Lung (tissue), 12 donors: ENCODE data around the gene ABCA7. TPM values are rescaled to one million over a fixed set of nuclear protein-coding genes. Genes with fewer than 3 reads are reported as not detected.

Experiments
- ATAC-seq: fragments of 200-7000 bp; cut with Tn5 transposase; one replicate; pipeline ENCODE4 v1.9.1; 2020; ENCODE audit warnings: moderate number of reproducible peaks; ENCODE audit not compliant: insufficient read depth, low FRiP score
- DNase-seq, 3 donors: peaks; one replicate each; pipeline ENCODE4 v3.0.0-alpha.2; 2013 to 2017
- H3K27ac ChIP-seq, 2 donors: one replicate each; pipeline ENCODE4 v1.5.1; 2013; ENCODE audit warnings: mild to moderate bottlenecking in 2 of 2, moderate library complexity in 2 of 2, control low read depth in 1 of 2, inconsistent platforms in 1 of 2, low read depth in 1 of 2, low read length in 1 of 2
- H3K27me3 ChIP-seq, 3 donors: one replicate each; pipeline ENCODE4 v1.5.1; 2013; ENCODE audit warnings: low read length in 2 of 3; ENCODE audit not compliant: control insufficient read depth in 3 of 3, insufficient read depth in 3 of 3
- H3K36me3 ChIP-seq, 4 donors: one replicate each; pipeline ENCODE4 v1.5.1; 2013; ENCODE audit warnings: low read length in 4 of 4, mild to moderate bottlenecking in 1 of 4, moderate library complexity in 1 of 4; ENCODE audit not compliant: control insufficient read depth in 4 of 4, insufficient read depth in 4 of 4
- H3K4me1 ChIP-seq, 5 donors: one replicate each; pipeline ENCODE4 v1.5.1; 2013; ENCODE audit warnings: low read length in 5 of 5, mild to moderate bottlenecking in 2 of 5, moderate library complexity in 1 of 5; ENCODE audit not compliant: control insufficient read depth in 5 of 5, insufficient read depth in 5 of 5
- H3K4me3 ChIP-seq: one replicate; pipeline ENCODE4 v1.5.1; 2013; ENCODE audit warnings: mild to moderate bottlenecking, control low read depth, moderate library complexity
- H3K9ac ChIP-seq, 2 donors: one replicate each; pipeline ENCODE4 v1.5.1; 2013; ENCODE audit warnings: low read length in 2 of 2, control low read depth in 1 of 2; ENCODE audit not compliant: insufficient read depth in 1 of 2
- H3K9me3 ChIP-seq, 4 donors: one replicate each; pipeline ENCODE4 v1.5.1; 2013; ENCODE audit warnings: low read length in 3 of 4, mild to moderate bottlenecking in 1 of 4, moderate library complexity in 1 of 4; ENCODE audit not compliant: control insufficient read depth in 4 of 4, insufficient read depth in 3 of 4
- CTCF ChIP-seq: IDR thresholded peaks from 2 replicates; pipeline ENCODE4 v1.5.1; 2012; ENCODE audit warnings: mild to moderate bottlenecking; ENCODE audit errors: control extremely low read depth, extremely low read depth
- WGBS, 2 donors: extraction: QIAGEN DNeasy Blood & Tissue Kit; methylation state at CpG; one replicate each; pipeline ENCODE4 v1.1.7; 2013; 5-methylcytosine and 5-hydroxymethylcytosine counted together
- polyA plus RNA-seq, 2 donors: library from polyadenylated mRNA; stranded (reverse); fragments of 200-250 nt; gene quantifications; one replicate each; pipeline ENCODE4 v1.2.1, GENCODE V29; 2013
- total RNA-seq, 2 donors: library from RNA; depleted of rRNA in 1 of 2; stranded (reverse); fragments of >200 nt in 1 of 2; gene quantifications; one replicate each; pipeline ENCODE4 v1.2.1, GENCODE V29; 2014 to 2021
- donor health status: control.
- donor health status: control.
- donor health status: Bipolar disorder and iron deficiency.
- donor health status: healthy.
- donor health status: DM: yes; HTN: yes; CAD: no.

Gene ABCA7
- total and polyA plus RNA-seq, 4 donors = 20.1 to 54.4 (median 41.7) TPM

GRCh38 chr19:1026783-1027649 lies 12.9 kb upstream of the ABCA7 start:
- 0 to 2% methylated on average over 34 to 36 of the region's 36 CpGs for WGBS, 2 donors
- peak overlapping the region; percentile 91 to 99 for H3K27ac ChIP-seq
- DNase-seq (peak; percentile 58 to 68 (median 64)), ATAC-seq (no peak)
- TF ChIP-seq CTCF = no peak
- H3K4me1 ChIP-seq = peaks cover 0 to 14% (median 0%) of the 10 kb centered on the region in 5 donors
- H3K36me3 ChIP-seq = peaks cover 0 to 6% (median under 1%) of the 10 kb centered on the region in 4 donors
- peak overlapping the region; percentile 4 to 77 for H3K9ac ChIP-seq
- H3K9me3 ChIP-seq = no peaks in the 10 kb centered on the region
- peak overlapping the region; percentile 80 for H3K4me3 ChIP-seq
- no peaks in the 10 kb centered on the region for H3K27me3 ChIP-seq

DNA sequence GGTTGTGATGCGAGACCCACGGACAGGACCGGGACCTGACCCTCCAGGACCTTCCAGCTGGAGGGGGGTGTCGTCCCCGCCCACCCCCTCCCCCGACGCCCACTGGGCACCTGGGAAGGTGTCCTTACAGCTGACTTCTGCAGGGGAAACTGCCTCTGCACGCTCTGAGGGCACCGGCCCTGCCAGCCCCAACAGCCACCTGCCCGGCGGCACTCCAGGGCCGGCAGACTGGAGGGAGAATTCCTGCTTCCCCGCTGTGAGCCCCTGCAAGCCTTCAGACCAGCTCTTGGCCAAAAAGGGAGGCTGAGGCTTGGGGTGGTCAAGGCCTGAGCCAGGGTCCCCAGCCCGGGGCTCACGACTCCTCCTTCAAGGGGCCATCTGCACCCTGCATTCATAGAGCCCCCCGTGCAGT lies 12.3 kb upstream of the ABCA7 start:
- peak overlapping the region in 1 of 2 donors; percentile 32 for H3K9ac ChIP-seq
- WGBS, 2 donors = 5 to 9% methylated on average over 16 of the region's 16 CpGs
- no peaks in the 10 kb centered on the region for H3K9me3 ChIP-seq
- DNase-seq = peak in 1 of 3 donors; percentile 47
- H3K4me1 ChIP-seq = peaks cover 0 to 14% (median 0%) of the 10 kb centered on the region in 5 donors
- peaks cover 4 to 12% (median 6%) of the 10 kb centered on the region in 4 donors for H3K36me3 ChIP-seq
- peak overlapping the region; percentile 97 to 99 for H3K27ac ChIP-seq
- H3K4me3 ChIP-seq = peak overlapping the region; percentile 80
- H3K27me3 ChIP-seq = no peaks in the 10 kb centered on the region
- no peak for ATAC-seq
- TF ChIP-seq CTCF = no peak

DNA sequence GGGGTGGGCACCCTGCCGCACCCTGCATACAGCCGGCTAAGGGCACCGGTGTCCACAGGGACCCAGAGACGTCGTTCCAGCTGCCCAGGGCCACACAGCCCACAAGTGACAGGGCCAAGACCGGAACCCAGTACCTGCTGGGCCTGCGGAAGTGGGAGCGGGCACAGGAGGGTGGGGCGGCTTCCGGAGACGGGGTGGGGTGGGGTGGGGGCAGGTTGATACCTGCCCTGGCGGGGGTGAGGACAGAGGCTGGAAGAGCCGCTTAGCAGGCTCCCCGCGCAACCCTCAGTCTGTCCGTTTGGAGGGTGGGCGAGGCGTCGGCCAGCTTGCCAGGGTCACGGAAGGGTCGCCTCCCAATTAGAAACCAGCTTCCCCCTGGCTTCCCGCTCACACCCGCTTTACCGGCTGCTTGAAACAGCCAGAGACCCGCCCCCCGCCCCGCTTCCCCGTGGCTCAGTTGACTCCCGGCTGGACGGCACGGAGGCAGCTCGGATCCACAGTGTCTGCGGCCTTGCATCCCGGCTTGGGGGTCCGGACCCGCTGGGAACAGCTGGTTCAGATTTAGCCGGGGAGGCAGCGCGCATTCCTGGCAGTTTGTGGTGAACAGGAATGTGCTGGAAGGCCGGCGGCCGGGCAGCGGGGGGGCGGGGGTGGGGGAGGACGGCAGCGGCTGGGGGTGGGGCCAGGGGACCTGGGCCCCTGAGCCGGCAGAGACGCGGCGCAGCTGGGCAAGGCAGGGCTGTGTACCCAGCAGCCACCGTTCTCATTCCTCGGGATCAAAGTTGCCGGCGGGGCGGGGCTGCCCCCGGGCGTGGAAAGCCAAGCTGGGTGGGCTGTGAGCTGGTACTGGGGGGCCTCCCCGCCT lies 11.6 kb upstream of the ABCA7 start:
- H3K36me3 ChIP-seq = peaks cover 6 to 17% (median 8%) of the 10 kb centered on the region in 4 donors
- no peaks in the 10 kb centered on the region for H3K27me3 ChIP-seq
- no peak for TF ChIP-seq CTCF
- peak overlapping the region in 1 of 2 donors; percentile 42 for H3K9ac ChIP-seq
- H3K4me3 ChIP-seq = peak overlapping the region; percentile 80
- ATAC-seq (peak; percentile 56), DNase-seq (peak; percentile 95 to 96 (median 96))
- peaks cover 0 to 14% (median 0%) of the 10 kb centered on the region in 5 donors for H3K4me1 ChIP-seq
- H3K27ac ChIP-seq = peak overlapping the region; percentile 73 to 97
- no peaks in the 10 kb centered on the region for H3K9me3 ChIP-seq
- 2% methylated on average over 47 to 58 of the region's 58 CpGs for WGBS, 2 donors
